ENCODE results near the gene EDC4. TPM values are rescaled to one million over a fixed set of nuclear protein-coding genes. Genes with fewer than 3 reads are reported as not detected.

EDC4 gene
- total and polyA plus RNA-seq, 10 donors, result 27.6 to 71.3 (median 59.4) TPM

DNA sequence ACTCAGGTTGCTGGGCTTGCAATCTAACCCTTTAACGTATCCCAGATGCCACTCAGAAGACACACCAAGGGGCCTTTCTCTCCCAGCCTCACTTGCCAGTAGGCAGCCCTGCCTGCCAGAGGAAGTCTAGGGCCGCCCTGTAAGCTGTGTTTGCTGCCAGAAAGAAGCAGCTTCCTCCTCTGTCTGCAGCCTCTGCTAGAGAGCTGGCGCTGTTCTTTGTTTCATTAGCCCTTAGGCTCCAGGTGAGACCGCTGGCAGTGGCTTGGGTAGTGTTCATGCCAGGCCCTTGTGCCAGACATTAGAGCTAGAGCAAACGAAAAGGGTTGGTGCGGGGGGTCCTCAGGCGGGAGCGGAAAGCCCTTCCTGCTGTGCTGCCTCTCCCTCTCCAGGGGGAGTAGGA lies 49.9 kb downstream of the EDC4 start:
- no peak overlapping the region for H3K4me3 ChIP-seq
- H3K4me1 ChIP-seq, result peaks cover 5 to 47% (median 24%) of the 10 kb centered on the region in 6 donors
- H3K27ac ChIP-seq, result no peak overlapping the region
- no peak for DNase-seq
- H3K36me3 ChIP-seq, result peaks cover 0 to 94% (median 10%) of the 10 kb centered on the region in 6 donors
- TF ChIP-seq POLR2A (IDR thresholded peaks at IDR 0.05) (no peak), POLR2AphosphoS5 (IDR thresholded peaks at IDR 0.05) (no peak)
- TF ChIP-seq, protein P1, sequence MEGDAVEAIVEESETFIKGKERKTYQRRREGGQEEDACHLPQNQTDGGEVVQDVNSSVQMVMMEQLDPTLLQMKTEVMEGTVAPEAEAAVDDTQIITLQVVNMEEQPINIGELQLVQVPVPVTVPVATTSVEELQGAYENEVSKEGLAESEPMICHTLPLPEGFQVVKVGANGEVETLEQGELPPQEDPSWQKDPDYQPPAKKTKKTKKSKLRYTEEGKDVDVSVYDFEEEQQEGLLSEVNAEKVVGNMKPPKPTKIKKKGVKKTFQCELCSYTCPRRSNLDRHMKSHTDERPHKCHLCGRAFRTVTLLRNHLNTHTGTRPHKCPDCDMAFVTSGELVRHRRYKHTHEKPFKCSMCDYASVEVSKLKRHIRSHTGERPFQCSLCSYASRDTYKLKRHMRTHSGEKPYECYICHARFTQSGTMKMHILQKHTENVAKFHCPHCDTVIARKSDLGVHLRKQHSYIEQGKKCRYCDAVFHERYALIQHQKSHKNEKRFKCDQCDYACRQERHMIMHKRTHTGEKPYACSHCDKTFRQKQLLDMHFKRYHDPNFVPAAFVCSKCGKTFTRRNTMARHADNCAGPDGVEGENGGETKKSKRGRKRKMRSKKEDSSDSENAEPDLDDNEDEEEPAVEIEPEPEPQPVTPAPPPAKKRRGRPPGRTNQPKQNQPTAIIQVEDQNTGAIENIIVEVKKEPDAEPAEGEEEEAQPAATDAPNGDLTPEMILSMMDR (IDR thresholded peaks at IDR 0.05 in 8 of 11, conservative IDR thresholded peaks at IDR 0.05 in 3 of 11), result no peak
- intact Hi-C loops (cut with DNase I; ENCODE audit: low total_unique reads), result loop anchor here (10.0 kb wide), 1 partner anchor 248 kb away; no protein-coding TSS in a partner anchor
- 78 to 91% (median 86%) methylated on average over 4 to 8 of the region's 8 CpGs for WGBS, 5 donors
- no peaks in the 10 kb centered on the region for H3K27me3 ChIP-seq (replicated peaks in 1 of 7)
- no peaks in the 10 kb centered on the region for H3K9me3 ChIP-seq

DNA sequence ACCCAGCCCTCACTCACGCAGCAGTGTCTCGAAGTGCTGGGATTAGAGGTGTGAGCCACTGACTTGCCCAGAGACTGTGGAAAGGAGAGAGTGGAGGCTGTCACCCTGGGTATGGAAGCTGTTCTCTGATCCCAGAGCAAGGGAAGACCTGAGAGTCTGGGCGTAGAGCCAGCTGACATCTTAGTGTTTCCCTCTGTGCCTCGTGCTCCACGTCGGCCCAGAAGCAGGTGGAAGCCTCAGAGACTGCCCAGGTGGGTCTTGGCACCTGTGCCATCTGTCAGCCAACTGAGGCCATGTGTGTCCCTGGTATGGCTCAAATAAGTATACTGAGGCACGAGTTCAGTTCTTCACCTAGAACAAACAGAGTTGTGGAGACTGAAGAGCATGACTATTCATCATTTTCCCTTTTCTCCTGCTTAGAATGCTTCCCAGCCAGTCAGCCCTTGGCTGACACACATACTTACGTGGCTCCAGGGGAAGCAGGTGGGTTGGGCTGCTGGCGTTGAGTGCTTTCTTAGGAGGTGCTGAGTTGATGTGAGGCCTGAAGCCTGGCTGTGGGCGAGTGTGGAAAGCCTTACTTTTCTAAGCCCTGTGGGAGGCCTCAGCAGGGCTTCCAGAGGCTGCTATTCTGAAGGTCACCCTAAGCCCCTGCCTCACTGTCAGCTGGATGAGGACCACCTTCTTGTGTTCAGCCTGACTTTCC lies 50.7 kb downstream of the EDC4 start:
- intact Hi-C loops (cut with DNase I; ENCODE audit: low total_unique reads), result loop anchor here (10.0 kb wide), 1 partner anchor 249 kb away; no protein-coding TSS in a partner anchor
- no peak for TF ChIP-seq POLR2A (IDR thresholded peaks at IDR 0.05)
- TF ChIP-seq, protein P1 (IDR thresholded peaks at IDR 0.05 in 8 of 11, conservative IDR thresholded peaks at IDR 0.05 in 3 of 11), result no peak
- Histone ChIP-seq H3K4me3 (no peak overlapping the region), H3K36me3 (peaks cover 0 to 94% (median 15%) of the 10 kb centered on the region in 6 donors), H3K9me3 (no peaks in the 10 kb centered on the region), H3K4me1 (peaks cover 8 to 54% (median 29%) of the 10 kb centered on the region in 6 donors), H3K27me3 (replicated peaks in 1 of 7) (no peaks in the 10 kb centered on the region), H3K27ac (no peak overlapping the region)
- DNase-seq, result no peak
- 85 to 92% (median 90%) methylated on average over 9 to 10 of the region's 10 CpGs for WGBS, 5 donors

DNA sequence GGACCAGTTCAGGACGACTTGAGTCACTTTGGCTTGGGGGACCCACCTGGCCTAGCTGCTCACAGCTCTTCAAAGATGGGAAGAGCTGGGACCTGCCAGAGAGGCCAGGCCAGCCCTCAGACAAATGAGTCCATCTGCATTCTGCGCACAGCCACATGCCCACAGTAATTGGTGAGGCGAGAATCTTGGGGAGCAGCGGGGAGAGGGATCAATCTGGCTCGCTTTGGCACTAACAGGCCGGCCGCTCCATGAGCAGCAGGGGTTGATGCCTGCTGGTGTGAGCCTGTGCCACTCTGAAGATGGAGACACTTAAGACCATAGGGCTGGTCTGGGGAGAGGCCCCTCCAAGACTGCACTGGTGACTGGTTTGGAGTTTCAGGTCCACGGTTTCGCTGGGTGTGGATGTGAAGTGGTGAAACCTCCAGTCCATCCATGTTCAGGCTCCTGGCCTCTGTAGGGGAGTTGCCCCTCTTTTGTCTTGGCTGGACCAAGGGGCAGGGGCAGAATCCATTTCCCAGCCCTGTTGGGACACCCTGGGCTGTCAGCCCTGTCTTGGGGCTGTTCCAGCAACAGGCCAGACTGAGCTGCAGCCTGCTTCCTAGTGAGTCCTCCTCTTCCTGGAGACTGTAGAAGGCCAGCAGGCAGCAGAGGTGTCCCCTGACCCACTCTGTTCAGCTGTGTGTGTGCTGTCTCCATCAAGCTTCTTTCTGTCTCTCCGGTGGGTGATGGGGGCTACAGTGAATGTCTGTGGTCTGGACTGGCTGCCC lies 51.5 kb downstream of the EDC4 start:
- TF ChIP-seq, protein P1 (IDR thresholded peaks at IDR 0.05 in 8 of 11, conservative IDR thresholded peaks at IDR 0.05 in 3 of 11), result no peak
- TF ChIP-seq POLR2AphosphoS5 (IDR thresholded peaks at IDR 0.05) (no peak), POLR2A (IDR thresholded peaks at IDR 0.05) (no peak)
- H3K4me1 ChIP-seq, result peaks cover 8 to 60% (median 28%) of the 10 kb centered on the region in 6 donors
- DNase-seq, result no peak
- intact Hi-C loops (cut with DNase I; ENCODE audit: low total_unique reads), result loop anchor here (10.0 kb wide), 1 partner anchor 250 kb away; no protein-coding TSS in a partner anchor
- no peak overlapping the region for H3K27ac ChIP-seq
- H3K4me3 ChIP-seq, result no peak overlapping the region
- no peaks in the 10 kb centered on the region for H3K9me3 ChIP-seq
- 87 to 98% (median 96%) methylated on average over 8 to 10 of the region's 10 CpGs for WGBS, 5 donors
- H3K27me3 ChIP-seq (replicated peaks in 1 of 7), result no peaks in the 10 kb centered on the region
- H3K36me3 ChIP-seq, result peaks cover 0 to 94% (median 20%) of the 10 kb centered on the region in 6 donors

All from spleen (tissue), 11 donors.